Fibroblast of pulmonary artery (primary cell): ENCODE data around the gene SREBF2.
"Not testable (repeated sequence)": the region's sequence is repeated elsewhere in the genome, so short reads cannot be mapped to it uniquely, and the experiment has no call there.

ENCODE experiments used
- DNase-seq: peaks from one replicate; pipeline ENCODE4 v3.0.0-alpha.2; 2010; ENCODE audit warnings: low read depth
- H3K4me3 ChIP-seq: replicated peaks from 2 replicates; pipeline ENCODE4 v1.5.1; 2011; ENCODE audit warnings: low read depth, mild to moderate bottlenecking, control low read depth, low read length, moderate library complexity
- CTCF ChIP-seq: IDR thresholded peaks from 2 replicates; pipeline ENCODE4 v1.5.1; 2011; ENCODE audit warnings: mild to moderate bottlenecking, control low read depth, low read length, inconsistent platforms; ENCODE audit errors: missing control alignments

The SREBF2 gene

GRCh38 chr22:41831828-41832552 lies 915 bp upstream of the SREBF2 start:
- H3K4me3 ChIP-seq: peak overlapping the region; percentile 56
- TF ChIP-seq CTCF: no peak
- DNase-seq: no peak

- peak; percentile 27 for DNase-seq
- peak overlapping the region; percentile 81 for H3K4me3 ChIP-seq
- no peak for TF ChIP-seq CTCF
These were observed 582 bp downstream of the SREBF2 start for GRCh38 chr22:41833369-41834004.

GRCh38 chr22:41834005-41834944 lies 1.4 kb downstream of the SREBF2 start:
- H3K4me3 ChIP-seq: peak overlapping the region; percentile 81
- no peak for TF ChIP-seq CTCF
- no peak for DNase-seq

- H3K4me3 ChIP-seq, DNase-seq: not testable (repeated sequence)
These were observed 2.6 kb downstream of the SREBF2 start for GRCh38 chr22:41835462-41835861.

GRCh38 chr22:41836551-41836950 lies 3.6 kb downstream of the SREBF2 start:
- DNase-seq: no peak
- TF ChIP-seq CTCF: no peak
- no peak overlapping the region for H3K4me3 ChIP-seq

GRCh38 chr22:41838842-41839618 lies 6.1 kb downstream of the SREBF2 start:
- TF ChIP-seq CTCF: no peak
- no peak for DNase-seq
- H3K4me3 ChIP-seq: no peak overlapping the region
